GM19468 (cell line): ENCODE results near the gene REM2.

Experiments
- ATAC-seq: cut with Tn5 transposase; IDR thresholded peaks from one replicate; pipeline ENCODE4 v1.9.1; 2021; ENCODE audit warnings: mild to moderate bottlenecking, moderate library complexity, moderate number of reproducible peaks; ENCODE audit not compliant: unreplicated experiment; ENCODE audit errors: extremely low read depth

The REM2 gene

DNA sequence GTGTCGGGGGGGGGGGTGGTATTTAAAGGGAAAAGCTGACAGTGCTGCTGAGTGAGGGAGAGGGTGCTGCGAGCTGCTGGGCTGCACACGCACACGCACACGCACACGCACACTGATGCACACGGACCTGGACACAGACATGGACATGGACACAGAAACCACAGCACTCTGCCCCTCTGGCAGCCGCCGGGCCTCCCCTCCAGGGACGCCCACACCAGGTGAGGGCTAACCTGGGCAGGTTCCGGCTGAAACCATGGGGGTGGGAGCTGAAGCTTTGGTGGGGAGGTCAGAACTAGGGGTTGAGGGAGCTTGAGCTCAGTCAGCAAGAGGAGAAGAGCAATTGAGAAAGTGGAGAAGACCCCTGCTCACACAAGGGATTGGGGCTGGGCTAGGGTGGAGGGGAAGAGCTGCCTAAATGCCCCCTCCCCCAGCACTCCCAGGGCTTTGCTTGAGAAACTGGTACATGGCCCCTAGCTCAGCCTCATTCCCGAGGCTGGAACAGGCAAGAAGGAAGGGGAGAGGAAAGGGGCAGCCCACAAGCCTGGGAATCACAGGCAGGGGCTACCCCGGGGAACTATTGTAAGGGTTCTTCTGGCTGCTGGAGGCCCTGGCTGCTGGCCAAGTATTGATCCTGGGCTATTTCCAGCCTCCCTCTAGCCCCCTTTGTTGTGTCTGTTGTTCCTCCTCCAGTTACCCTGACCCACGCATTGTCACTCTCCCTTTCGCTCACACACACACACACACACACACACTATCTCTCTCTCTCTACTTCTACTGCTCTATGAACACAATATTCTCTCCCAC is at the start of gene REM2:
Gene REM2 (plus strand): TSS at position 50 of the 804 bp plus-strand sequence. CDS start 66 bp downstream, at position 116.
- no peak for ATAC-seq

GRCh38 chr14:22835505-22835904 is 47.5 kb upstream of the REM2 start:
- ATAC-seq = no peak

GRCh38 chr14:22836301-22837113 is 46.5 kb upstream of the REM2 start, which contains the start of gene MMP14:
Gene MMP14 (plus strand): TSS chr14:22836585. CDS start chr14:22836818, 233 bp downstream.
- no peak for ATAC-seq

GRCh38 chr14:22837114-22837749 is 45.8 kb upstream of the REM2 start:
- ATAC-seq = no peak

GRCh38 chr14:22837750-22838538 is 45.1 kb upstream of the REM2 start:
- no peak for ATAC-seq

GRCh38 chr14:22838631-22839041 is 44.4 kb upstream of the REM2 start:
- no peak for ATAC-seq

GRCh38 chr14:22839159-22839779 is 43.8 kb upstream of the REM2 start:
- no peak for ATAC-seq

- no peak for ATAC-seq
These were observed 41.7 kb upstream of the REM2 start for GRCh38 chr14:22841311-22841710.

DNA sequence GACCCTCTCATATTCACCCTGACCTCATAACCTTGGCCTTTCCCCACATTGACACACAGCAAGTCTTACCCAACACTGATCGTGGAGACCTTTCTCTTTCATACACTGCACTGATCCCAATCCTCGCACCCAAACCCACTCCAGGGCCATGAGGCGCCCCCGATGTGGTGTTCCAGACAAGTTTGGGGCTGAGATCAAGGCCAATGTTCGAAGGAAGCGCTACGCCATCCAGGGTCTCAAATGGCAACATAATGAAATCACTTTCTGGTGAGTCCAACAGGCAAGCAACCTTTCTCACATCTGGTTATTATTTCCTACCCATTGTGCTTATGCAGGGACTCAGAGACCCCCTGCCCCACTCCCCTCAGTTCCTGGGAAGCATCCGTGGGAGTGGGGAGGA is 41.3 kb upstream of the REM2 start:
- ATAC-seq = no peak

GRCh38 chr14:22842211-22843122 is 40.6 kb upstream of the REM2 start:
- no peak for ATAC-seq

DNA sequence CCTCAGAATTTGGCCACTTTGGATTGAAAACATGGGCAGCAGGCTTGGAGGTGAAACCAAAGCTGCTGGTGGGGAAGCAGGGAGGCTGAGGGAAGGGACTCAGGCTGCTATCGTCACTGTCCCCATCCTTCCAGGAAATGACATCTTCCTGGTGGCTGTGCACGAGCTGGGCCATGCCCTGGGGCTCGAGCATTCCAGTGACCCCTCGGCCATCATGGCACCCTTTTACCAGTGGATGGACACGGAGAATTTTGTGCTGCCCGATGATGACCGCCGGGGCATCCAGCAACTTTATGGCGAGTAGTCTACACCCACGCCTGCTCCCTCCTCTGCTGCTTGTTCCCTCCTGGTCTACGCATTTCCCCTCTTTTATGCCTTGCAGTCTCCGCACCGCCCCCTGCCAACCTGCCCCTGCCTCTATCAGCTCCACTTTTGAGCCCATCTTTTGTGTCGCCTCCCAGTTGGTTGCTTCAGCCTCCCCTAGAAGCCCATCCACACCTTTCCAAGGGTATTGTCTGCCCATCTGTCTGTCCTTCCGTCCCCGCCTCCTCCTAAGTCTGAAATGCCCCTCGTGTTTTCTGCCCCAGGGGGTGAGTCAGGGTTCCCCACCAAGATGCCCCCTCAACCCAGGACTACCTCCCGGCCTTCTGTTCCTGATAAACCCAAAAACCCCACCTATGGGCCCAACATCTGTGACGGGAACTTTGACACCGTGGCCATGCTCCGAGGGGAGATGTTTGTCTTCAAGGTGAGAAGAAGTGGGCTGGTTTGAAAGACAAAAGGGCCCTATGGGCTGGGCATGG is 39.7 kb upstream of the REM2 start:
- no peak for ATAC-seq

DNA sequence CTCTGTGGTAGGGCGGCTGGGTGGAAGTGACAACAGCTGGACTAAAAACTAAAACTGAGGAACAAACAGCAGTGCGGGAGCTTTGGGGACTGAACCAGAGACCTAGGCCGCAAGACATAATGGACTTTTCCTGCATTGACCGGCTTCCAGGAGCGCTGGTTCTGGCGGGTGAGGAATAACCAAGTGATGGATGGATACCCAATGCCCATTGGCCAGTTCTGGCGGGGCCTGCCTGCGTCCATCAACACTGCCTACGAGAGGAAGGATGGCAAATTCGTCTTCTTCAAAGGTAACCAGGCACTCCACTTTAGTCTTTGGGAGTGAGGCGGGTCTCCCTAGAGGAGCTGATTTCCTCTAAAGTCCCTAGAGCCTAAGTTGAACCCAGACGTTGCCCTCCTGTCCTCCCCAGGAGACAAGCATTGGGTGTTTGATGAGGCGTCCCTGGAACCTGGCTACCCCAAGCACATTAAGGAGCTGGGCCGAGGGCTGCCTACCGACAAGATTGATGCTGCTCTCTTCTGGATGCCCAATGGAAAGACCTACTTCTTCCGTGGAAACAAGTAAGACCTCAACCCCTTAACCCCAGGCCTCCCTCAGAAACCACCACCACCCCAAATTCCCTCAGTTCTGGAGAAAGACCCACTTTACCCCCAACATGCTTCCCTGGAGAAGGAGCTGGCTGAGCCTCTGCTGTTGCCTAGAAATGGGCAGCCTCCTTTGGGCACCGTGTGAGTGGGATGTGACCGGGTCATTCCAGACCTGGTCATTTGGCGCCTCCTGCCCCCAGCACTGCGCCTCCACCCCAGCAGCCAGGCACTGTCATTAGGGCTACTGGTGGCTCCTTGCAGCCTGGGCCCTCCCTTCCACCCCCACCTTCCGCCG is 38.6 kb upstream of the REM2 start:
- no peak for ATAC-seq

GRCh38 chr14:22845103-22845394 is 38.0 kb upstream of the REM2 start:
- ATAC-seq = no peak

DNA sequence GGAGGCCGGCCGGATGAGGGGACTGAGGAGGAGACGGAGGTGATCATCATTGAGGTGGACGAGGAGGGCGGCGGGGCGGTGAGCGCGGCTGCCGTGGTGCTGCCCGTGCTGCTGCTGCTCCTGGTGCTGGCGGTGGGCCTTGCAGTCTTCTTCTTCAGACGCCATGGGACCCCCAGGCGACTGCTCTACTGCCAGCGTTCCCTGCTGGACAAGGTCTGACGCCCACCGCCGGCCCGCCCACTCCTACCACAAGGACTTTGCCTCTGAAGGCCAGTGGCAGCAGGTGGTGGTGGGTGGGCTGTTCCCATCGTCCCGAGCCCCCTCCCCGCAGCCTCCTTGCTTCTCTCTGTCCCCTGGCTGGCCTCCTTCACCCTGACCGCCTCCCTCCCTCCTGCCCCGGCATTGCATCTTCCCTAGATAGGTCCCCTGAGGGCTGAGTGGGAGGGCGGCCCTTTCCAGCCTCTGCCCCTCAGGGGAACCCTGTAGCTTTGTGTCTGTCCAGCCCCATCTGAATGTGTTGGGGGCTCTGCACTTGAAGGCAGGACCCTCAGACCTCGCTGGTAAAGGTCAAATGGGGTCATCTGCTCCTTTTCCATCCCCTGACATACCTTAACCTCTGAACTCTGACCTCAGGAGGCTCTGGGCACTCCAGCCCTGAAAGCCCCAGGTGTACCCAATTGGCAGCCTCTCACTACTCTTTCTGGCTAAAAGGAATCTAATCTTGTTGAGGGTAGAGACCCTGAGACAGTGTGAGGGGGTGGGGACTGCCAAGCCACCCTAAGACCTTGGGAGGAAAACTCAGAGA is 37.0 kb upstream of the REM2 start:
- no peak for ATAC-seq

- ATAC-seq = no peak
These were observed 36.2 kb upstream of the REM2 start for GRCh38 chr14:22846811-22847307.
